GM18909 (cell line): ENCODE data around the gene SORCS2.

ENCODE experiments used
- ATAC-seq: cut with Tn5 transposase; IDR thresholded peaks from one replicate; pipeline ENCODE4 v1.9.1; 2021; ENCODE audit warnings: mild to moderate bottlenecking; ENCODE audit not compliant: unreplicated experiment, poor library complexity

The SORCS2 gene

GRCh38 chr4:7239844-7240243 lies 47.5 kb downstream of the SORCS2 start:
- no peak for ATAC-seq

- ATAC-seq, result no peak
Observed at GRCh38 chr4:7240306-7240705, 48.0 kb downstream of the SORCS2 start.

GRCh38 chr4:7241597-7242125 lies 49.3 kb downstream of the SORCS2 start:
- no peak for ATAC-seq

- ATAC-seq, result no peak
Observed at GRCh38 chr4:7242766-7243165, 50.4 kb downstream of the SORCS2 start.

- ATAC-seq, result no peak
Observed at GRCh38 chr4:7243609-7244330, 51.4 kb downstream of the SORCS2 start.

GRCh38 chr4:7244331-7244665 lies 52.0 kb downstream of the SORCS2 start:
- ATAC-seq, result no peak

GRCh38 chr4:7244751-7245320 lies 52.5 kb downstream of the SORCS2 start:
- ATAC-seq, result no peak

- no peak for ATAC-seq
Observed at GRCh38 chr4:7247521-7247920, 55.2 kb downstream of the SORCS2 start.

GRCh38 chr4:7247946-7248345 lies 55.6 kb downstream of the SORCS2 start:
- ATAC-seq, result no peak

GRCh38 chr4:7248857-7249256 lies 56.5 kb downstream of the SORCS2 start:
- no peak for ATAC-seq

GRCh38 chr4:7251321-7251720 lies 59.0 kb downstream of the SORCS2 start:
- ATAC-seq, result no peak

- ATAC-seq, result no peak
Observed at GRCh38 chr4:7252051-7252450, 59.7 kb downstream of the SORCS2 start.

GRCh38 chr4:7252510-7253340 lies 60.4 kb downstream of the SORCS2 start:
- ATAC-seq, result no peak

- ATAC-seq, result no peak
Observed at GRCh38 chr4:7253341-7253700, 61.0 kb downstream of the SORCS2 start.

GRCh38 chr4:7253837-7254236 lies 61.5 kb downstream of the SORCS2 start:
- no peak for ATAC-seq

- ATAC-seq, result peak; percentile 93
Observed at GRCh38 chr4:7254736-7255487, 62.6 kb downstream of the SORCS2 start.

- ATAC-seq, result no peak
Observed at GRCh38 chr4:7255488-7255881, 63.1 kb downstream of the SORCS2 start.

- no peak for ATAC-seq
Observed at GRCh38 chr4:7255996-7256395, 63.7 kb downstream of the SORCS2 start.

- no peak for ATAC-seq
Observed at GRCh38 chr4:7256984-7257810, 64.9 kb downstream of the SORCS2 start.

GRCh38 chr4:7259039-7259438 lies 66.7 kb downstream of the SORCS2 start:
- no peak for ATAC-seq
